ENCODE results near the gene MARCHF3.
"Not testable (repeated sequence)": the region's sequence is repeated elsewhere in the genome, so short reads cannot be mapped to it uniquely, and the experiment has no call there.

Gene MARCHF3

GRCh38 chr5:126839407-126839806 is 191.0 kb downstream of the MARCHF3 start:
- H2BK12ac ChIP-seq (ENCODE audit: low read length); H3K27ac ChIP-seq (ENCODE audit: low read depth, low read length); H2BK5ac ChIP-seq (ENCODE audit: low read depth, low read length, poor library complexity); H3K79me2 ChIP-seq (ENCODE audit: control insufficient read depth, insufficient read depth, low read length, poor library complexity); H3K4ac ChIP-seq (ENCODE audit: low read depth, low read length); H3K36me3 ChIP-seq (ENCODE audit: control insufficient read depth in 1 of 2, insufficient read depth in 2 of 2, low read length in 2 of 2); H3K14ac ChIP-seq (ENCODE audit: low read length); H2BK120ac ChIP-seq (ENCODE audit: insufficient read depth, low read length, poor library complexity); H3K79me1 ChIP-seq (ENCODE audit: low read length); H2AFZ ChIP-seq (ENCODE audit: insufficient read depth, low read length, poor library complexity); H3K23ac ChIP-seq (ENCODE audit: low read length); H4K8ac ChIP-seq (ENCODE audit: low read depth, low read length); H3K18ac ChIP-seq (ENCODE audit: low read length); DNase-seq; H3K4me2 ChIP-seq (ENCODE audit: low read length); H2AK5ac ChIP-seq (ENCODE audit: low read length); H3K4me1 ChIP-seq (ENCODE audit: control insufficient read depth in 1 of 2, insufficient read depth in 2 of 2, low read length in 2 of 2); H3K9ac ChIP-seq (ENCODE audit: low read length); H4K12ac ChIP-seq (ENCODE audit: low read depth, low read length); H3K27me3 ChIP-seq (ENCODE audit: insufficient read depth, low read length); H4K91ac ChIP-seq (ENCODE audit: low read depth, low read length); H3K4me3 ChIP-seq (ENCODE audit: low read depth, low read length); H3K9me3 ChIP-seq (ENCODE audit: insufficient read depth, low read depth, low read length): not testable (repeated sequence)
- no CpG with 5 or more reads among the region's 7 CpGs for WGBS (ENCODE audit: extremely low coverage, insufficient coverage, insufficient read length)

GRCh38 chr5:126837906-126838539 is 192.3 kb downstream of the MARCHF3 start:
- H3K14ac ChIP-seq (ENCODE audit: low read length) = no peak overlapping the region
- no peak overlapping the region for H2BK5ac ChIP-seq (ENCODE audit: low read depth, low read length, poor library complexity)
- H4K12ac ChIP-seq (ENCODE audit: low read depth, low read length) = no peak overlapping the region
- WGBS (ENCODE audit: extremely low coverage, insufficient coverage, insufficient read length) = no CpG with 5 or more reads among the region's 7 CpGs
- no peak overlapping the region for H4K8ac ChIP-seq (ENCODE audit: low read depth, low read length)
- H3K23ac ChIP-seq (ENCODE audit: low read length) = no peak overlapping the region
- H3K9me3 ChIP-seq (ENCODE audit: insufficient read depth, low read depth, low read length) = peaks cover 2% of the 10 kb centered on the region
- no peaks in the 10 kb centered on the region for H3K27me3 ChIP-seq (ENCODE audit: insufficient read depth, low read length)
- no peak overlapping the region for H3K4ac ChIP-seq (ENCODE audit: low read depth, low read length)
- H3K79me1 ChIP-seq (ENCODE audit: low read length) = no peaks in the 10 kb centered on the region
- no peak overlapping the region for H3K4me3 ChIP-seq (ENCODE audit: low read depth, low read length)
- peaks cover 9 to 15% of the 10 kb centered on the region in 2 experiments for H3K36me3 ChIP-seq (ENCODE audit: control insufficient read depth in 1 of 2, insufficient read depth in 2 of 2, low read length in 2 of 2)
- no peaks in the 10 kb centered on the region for H3K79me2 ChIP-seq (ENCODE audit: control insufficient read depth, insufficient read depth, low read length, poor library complexity)
- no peak overlapping the region for H3K4me2 ChIP-seq (ENCODE audit: low read length)
- no peak overlapping the region for H2BK120ac ChIP-seq (ENCODE audit: insufficient read depth, low read length, poor library complexity)
- no peak overlapping the region for H3K27ac ChIP-seq (ENCODE audit: low read depth, low read length)
- no peak overlapping the region for H3K9ac ChIP-seq (ENCODE audit: low read length)
- no peak overlapping the region for H2AK5ac ChIP-seq (ENCODE audit: low read length)
- peak in 1 of 2 donors; percentile 23 for DNase-seq
- no peak overlapping the region for H2BK12ac ChIP-seq (ENCODE audit: low read length)
- no peaks in the 10 kb centered on the region for H3K4me1 ChIP-seq (ENCODE audit: control insufficient read depth in 1 of 2, insufficient read depth in 2 of 2, low read length in 2 of 2)
- no peak overlapping the region for H4K91ac ChIP-seq (ENCODE audit: low read depth, low read length)
- H3K18ac ChIP-seq (ENCODE audit: low read length) = no peak overlapping the region
- H2AFZ ChIP-seq (ENCODE audit: insufficient read depth, low read length, poor library complexity) = no peak overlapping the region

GRCh38 chr5:126837242-126837641 is 193.1 kb downstream of the MARCHF3 start:
- Histone ChIP-seq H2BK120ac (ENCODE audit: insufficient read depth, low read length, poor library complexity) (no peak overlapping the region), H3K9ac (ENCODE audit: low read length) (no peak overlapping the region), H3K27ac (ENCODE audit: low read depth, low read length) (no peak overlapping the region), H4K12ac (ENCODE audit: low read depth, low read length) (no peak overlapping the region), H3K79me2 (ENCODE audit: control insufficient read depth, insufficient read depth, low read length, poor library complexity) (no peaks in the 10 kb centered on the region), H3K4me2 (ENCODE audit: low read length) (no peak overlapping the region), H2AK5ac (ENCODE audit: low read length) (no peak overlapping the region), H2BK5ac (ENCODE audit: low read depth, low read length, poor library complexity) (no peak overlapping the region), H3K4me1 (ENCODE audit: control insufficient read depth in 1 of 2, insufficient read depth in 2 of 2, low read length in 2 of 2) (no peaks in the 10 kb centered on the region), H3K4ac (ENCODE audit: low read depth, low read length) (no peak overlapping the region), H3K23ac (ENCODE audit: low read length) (no peak overlapping the region), H2AFZ (ENCODE audit: insufficient read depth, low read length, poor library complexity) (no peak overlapping the region), H2BK12ac (ENCODE audit: low read length) (no peak overlapping the region), H4K8ac (ENCODE audit: low read depth, low read length) (no peak overlapping the region), H3K27me3 (ENCODE audit: insufficient read depth, low read length) (no peaks in the 10 kb centered on the region), H3K18ac (ENCODE audit: low read length) (no peak overlapping the region), H4K91ac (ENCODE audit: low read depth, low read length) (no peak overlapping the region), H3K14ac (ENCODE audit: low read length) (no peak overlapping the region), H3K36me3 (ENCODE audit: control insufficient read depth in 1 of 2, insufficient read depth in 2 of 2, low read length in 2 of 2) (peaks cover 11 to 17% of the 10 kb centered on the region in 2 experiments), H3K4me3 (ENCODE audit: low read depth, low read length) (no peak overlapping the region), H3K79me1 (ENCODE audit: low read length) (no peaks in the 10 kb centered on the region), H3K9me3 (ENCODE audit: insufficient read depth, low read depth, low read length) (peaks cover 2% of the 10 kb centered on the region)
- no CpG with 5 or more reads among the region's 4 CpGs for WGBS (ENCODE audit: extremely low coverage, insufficient coverage, insufficient read length)
- peak in 1 of 2 donors; percentile 9 for DNase-seq

GRCh38 chr5:126836778-126837177 is 193.6 kb downstream of the MARCHF3 start:
- no peak overlapping the region for H4K12ac ChIP-seq (ENCODE audit: low read depth, low read length)
- no peak overlapping the region for H3K9ac ChIP-seq (ENCODE audit: low read length)
- no peak overlapping the region for H3K4me3 ChIP-seq (ENCODE audit: low read depth, low read length)
- no peak overlapping the region for H3K14ac ChIP-seq (ENCODE audit: low read length)
- no peaks in the 10 kb centered on the region for H3K79me1 ChIP-seq (ENCODE audit: low read length)
- peaks cover 12 to 21% of the 10 kb centered on the region in 2 experiments for H3K36me3 ChIP-seq (ENCODE audit: control insufficient read depth in 1 of 2, insufficient read depth in 2 of 2, low read length in 2 of 2)
- no peak overlapping the region for H3K4ac ChIP-seq (ENCODE audit: low read depth, low read length)
- WGBS (ENCODE audit: extremely low coverage, insufficient coverage, insufficient read length) = no CpG with 5 or more reads among the region's 2 CpGs
- no peak overlapping the region for H2AK5ac ChIP-seq (ENCODE audit: low read length)
- H3K23ac ChIP-seq (ENCODE audit: low read length) = no peak overlapping the region
- no peak overlapping the region for H4K91ac ChIP-seq (ENCODE audit: low read depth, low read length)
- H3K27ac ChIP-seq (ENCODE audit: low read depth, low read length) = no peak overlapping the region
- no peak for DNase-seq
- no peak overlapping the region for H3K4me2 ChIP-seq (ENCODE audit: low read length)
- peaks cover 2% of the 10 kb centered on the region for H3K9me3 ChIP-seq (ENCODE audit: insufficient read depth, low read depth, low read length)
- H2BK12ac ChIP-seq (ENCODE audit: low read length) = no peak overlapping the region
- no peak overlapping the region for H4K8ac ChIP-seq (ENCODE audit: low read depth, low read length)
- no peak overlapping the region for H2BK120ac ChIP-seq (ENCODE audit: insufficient read depth, low read length, poor library complexity)
- no peaks in the 10 kb centered on the region for H3K4me1 ChIP-seq (ENCODE audit: control insufficient read depth in 1 of 2, insufficient read depth in 2 of 2, low read length in 2 of 2)
- no peaks in the 10 kb centered on the region for H3K79me2 ChIP-seq (ENCODE audit: control insufficient read depth, insufficient read depth, low read length, poor library complexity)
- no peak overlapping the region for H2BK5ac ChIP-seq (ENCODE audit: low read depth, low read length, poor library complexity)
- no peaks in the 10 kb centered on the region for H3K27me3 ChIP-seq (ENCODE audit: insufficient read depth, low read length)
- no peak overlapping the region for H3K18ac ChIP-seq (ENCODE audit: low read length)
- no peak overlapping the region for H2AFZ ChIP-seq (ENCODE audit: insufficient read depth, low read length, poor library complexity)
